OCI-LY3 (cell line): ENCODE results near the gene PGA4.

Experiments
- EZH2phosphoT487 ChIP-seq: fragments of 200-600 bp; shearing (Covaris generic); IDR thresholded peaks from 2 replicates; pipeline ENCODE4 v1.6.1; 2018; ENCODE audit warnings: antibody characterized with exemption, mixed run types, low read depth
- TF ChIP-seq, protein P1 (sequence below): fragments of 200-600, 300-600 bp; sonication (generic); IDR thresholded peaks from 2 replicates; pipeline ENCODE4 v1.5.1; 2014; ENCODE audit warnings: antibody characterized with exemption, low read length, low read depth

DNA sequence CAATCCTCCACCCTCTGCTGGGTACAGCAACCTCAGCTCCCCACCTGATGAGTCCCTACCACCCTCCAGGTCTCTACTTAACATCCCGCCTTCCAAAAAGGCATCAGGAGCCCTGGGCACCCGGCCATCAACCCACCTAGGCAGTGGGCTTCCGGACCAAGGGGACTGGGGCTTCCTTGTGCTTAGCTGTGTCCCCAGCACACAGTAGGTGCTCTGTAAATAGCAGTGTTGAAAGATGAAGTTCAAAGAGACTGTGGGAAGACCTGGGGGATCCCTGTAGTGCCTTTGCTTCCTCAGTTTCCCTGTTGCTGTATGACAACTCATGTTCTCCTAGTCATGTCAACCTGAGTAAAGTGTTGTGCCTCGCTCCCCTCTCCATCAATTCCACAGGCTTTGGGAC, 51.9 kb downstream of the PGA4 start:
- TF ChIP-seq, protein P1, sequence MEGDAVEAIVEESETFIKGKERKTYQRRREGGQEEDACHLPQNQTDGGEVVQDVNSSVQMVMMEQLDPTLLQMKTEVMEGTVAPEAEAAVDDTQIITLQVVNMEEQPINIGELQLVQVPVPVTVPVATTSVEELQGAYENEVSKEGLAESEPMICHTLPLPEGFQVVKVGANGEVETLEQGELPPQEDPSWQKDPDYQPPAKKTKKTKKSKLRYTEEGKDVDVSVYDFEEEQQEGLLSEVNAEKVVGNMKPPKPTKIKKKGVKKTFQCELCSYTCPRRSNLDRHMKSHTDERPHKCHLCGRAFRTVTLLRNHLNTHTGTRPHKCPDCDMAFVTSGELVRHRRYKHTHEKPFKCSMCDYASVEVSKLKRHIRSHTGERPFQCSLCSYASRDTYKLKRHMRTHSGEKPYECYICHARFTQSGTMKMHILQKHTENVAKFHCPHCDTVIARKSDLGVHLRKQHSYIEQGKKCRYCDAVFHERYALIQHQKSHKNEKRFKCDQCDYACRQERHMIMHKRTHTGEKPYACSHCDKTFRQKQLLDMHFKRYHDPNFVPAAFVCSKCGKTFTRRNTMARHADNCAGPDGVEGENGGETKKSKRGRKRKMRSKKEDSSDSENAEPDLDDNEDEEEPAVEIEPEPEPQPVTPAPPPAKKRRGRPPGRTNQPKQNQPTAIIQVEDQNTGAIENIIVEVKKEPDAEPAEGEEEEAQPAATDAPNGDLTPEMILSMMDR, result no peak
- no peak for TF ChIP-seq EZH2phosphoT487
